Bronchus fibroblast of lung (primary cell): Measurements from ENCODE around the gene NARS2. TPM values are rescaled to one million over a fixed set of nuclear protein-coding genes. Genes with fewer than 3 reads are reported as not detected.

Experiments
- total RNA-seq: library from RNA; depleted of rRNA; stranded (reverse); fragments of >200 nt; gene quantifications from 2 replicates; pipeline ENCODE4 v1.2.3, GENCODE V29; 2015

The NARS2 gene
- 13.8 and 18.2 TPM in 2 replicates for total RNA-seq

GRCh38 chr11:78574386-78575381 lies at the start of gene NARS2:
Gene NARS2 (minus strand): TSS chr11:78574864. CDS start chr11:78574488, 376 bp downstream.

DNA sequence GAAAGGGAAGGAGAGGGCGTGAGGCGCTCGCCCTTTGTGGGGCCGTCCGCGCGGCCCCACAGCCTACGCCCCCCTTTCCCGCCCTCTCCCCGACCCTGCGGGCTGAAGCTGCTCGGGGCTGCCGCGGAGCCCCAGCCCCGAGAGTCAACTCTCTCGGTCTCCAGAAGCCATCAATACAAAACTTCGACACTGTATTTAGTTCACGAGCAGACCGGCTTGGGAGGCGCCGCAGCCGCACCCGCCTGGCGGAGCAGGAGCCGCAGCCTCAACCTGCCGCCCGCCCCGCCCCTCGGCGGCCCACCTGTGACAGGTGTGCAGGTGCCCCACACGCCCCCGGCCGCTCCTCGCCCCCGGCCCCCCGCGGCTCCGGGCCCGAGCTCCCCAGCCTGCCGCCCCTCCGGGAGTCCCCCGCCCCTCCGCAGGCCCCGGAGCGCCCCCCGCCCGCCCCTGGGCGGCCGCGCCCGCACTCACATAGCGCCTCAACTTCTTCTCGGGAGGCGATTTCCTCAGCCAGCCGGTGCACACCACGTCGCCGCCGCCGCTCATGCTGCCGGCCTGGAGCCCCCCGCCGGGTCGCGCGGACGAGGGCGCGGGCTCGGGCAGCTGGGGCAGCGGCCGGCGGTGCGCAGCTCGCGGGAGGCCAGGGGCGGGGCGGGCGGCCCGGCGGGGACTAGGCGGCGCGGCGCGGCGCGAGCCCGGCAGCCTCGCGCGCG lies 157.3 kb downstream of the NARS2 start, which contains the start of gene GAB2:
TSS of gene GAB2 (minus strand) at position 646 of the 713 bp plus-strand sequence. CDS start at position 546, 100 bp downstream.

Other genes with a start within 250 kb of the NARS2 start
- gene GAB2, start 157.0 kb downstream of the NARS2 start, total RNA-seq, result 4.6 and 5.7 TPM in 2 replicates